A172 (cell line): Measurements from ENCODE around the gene DCK. TPM values are rescaled to one million over a fixed set of nuclear protein-coding genes. Genes with fewer than 3 reads are reported as not detected.

Experiments
- DNase-seq: peaks from one replicate; pipeline ENCODE4 v3.0.0-alpha.2; 2015; ENCODE audit warnings: low spot score
- total RNA-seq: library from RNA; depleted of rRNA; stranded (reverse); fragments of >200 nt; shearing (Covaris generic); gene quantifications from 2 replicates; pipeline ENCODE4 v1.2.3, GENCODE V29; 2014; rRNA removed

Gene DCK
- total RNA-seq, 1 experiment from 2014 or later, result 40.7 TPM

DNA sequence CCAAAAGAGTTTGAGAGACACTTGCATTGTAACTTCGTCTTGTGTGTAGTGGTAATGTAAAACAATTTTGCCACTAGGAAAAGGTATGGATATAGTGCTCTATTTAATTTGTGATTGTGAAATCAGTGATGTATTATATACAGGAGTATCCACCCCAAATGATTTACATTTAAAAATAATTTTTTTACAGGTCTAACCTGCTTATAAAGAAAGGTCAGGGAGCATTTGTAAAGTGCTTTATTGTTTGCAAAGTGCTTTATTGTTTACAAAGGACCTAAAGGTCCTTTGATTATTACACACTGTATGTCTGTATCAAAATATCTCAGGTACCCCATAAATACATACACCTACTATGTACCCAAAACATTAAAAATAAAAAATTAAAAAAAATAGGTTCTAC, 70.3 kb downstream of the DCK start:
- DNase-seq, result no peak

DNA sequence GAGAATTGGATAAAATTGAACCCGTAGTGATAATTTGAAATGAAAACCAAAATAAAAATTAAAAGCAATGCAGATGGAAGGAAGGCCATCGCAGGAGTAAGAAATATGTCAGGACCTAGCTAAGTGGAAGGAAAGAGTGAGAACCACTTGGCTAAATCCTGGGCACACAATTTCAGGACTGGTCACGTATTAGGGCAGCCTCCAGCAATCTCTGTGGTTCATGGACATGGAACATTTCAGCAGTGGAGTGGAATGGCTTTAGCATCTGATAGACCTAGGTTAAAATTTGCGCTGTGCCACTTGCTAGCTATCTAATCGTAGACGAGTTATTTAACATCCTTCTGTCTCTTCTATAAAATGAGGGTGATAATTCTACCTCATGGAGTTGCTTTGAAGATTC, 71.1 kb downstream of the DCK start:
- no peak for DNase-seq

DNA sequence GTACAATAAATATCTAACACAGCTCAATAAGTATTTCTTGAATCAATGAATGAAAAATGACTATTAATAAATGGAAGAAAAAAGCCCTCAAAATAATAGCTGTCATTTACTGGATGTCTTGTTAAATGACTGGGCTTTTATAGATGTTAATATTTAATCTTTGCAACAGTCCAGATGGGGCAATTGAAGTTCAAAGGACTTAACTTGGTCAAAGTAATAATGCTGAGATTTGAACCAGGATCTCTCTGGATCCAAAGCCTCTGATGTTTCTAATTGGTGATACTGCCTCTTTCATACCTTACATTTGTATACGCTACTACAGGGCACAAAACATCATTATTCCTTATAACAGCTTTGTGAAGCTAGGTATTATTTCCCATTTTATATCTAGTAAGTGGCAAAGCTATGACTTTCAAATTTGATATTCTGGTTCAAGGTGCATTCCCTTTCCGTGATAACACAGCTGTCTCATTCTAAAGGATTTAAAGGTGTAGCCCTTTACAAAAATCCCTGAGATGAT, 72.6 kb downstream of the DCK start:
- no peak for DNase-seq

DNA sequence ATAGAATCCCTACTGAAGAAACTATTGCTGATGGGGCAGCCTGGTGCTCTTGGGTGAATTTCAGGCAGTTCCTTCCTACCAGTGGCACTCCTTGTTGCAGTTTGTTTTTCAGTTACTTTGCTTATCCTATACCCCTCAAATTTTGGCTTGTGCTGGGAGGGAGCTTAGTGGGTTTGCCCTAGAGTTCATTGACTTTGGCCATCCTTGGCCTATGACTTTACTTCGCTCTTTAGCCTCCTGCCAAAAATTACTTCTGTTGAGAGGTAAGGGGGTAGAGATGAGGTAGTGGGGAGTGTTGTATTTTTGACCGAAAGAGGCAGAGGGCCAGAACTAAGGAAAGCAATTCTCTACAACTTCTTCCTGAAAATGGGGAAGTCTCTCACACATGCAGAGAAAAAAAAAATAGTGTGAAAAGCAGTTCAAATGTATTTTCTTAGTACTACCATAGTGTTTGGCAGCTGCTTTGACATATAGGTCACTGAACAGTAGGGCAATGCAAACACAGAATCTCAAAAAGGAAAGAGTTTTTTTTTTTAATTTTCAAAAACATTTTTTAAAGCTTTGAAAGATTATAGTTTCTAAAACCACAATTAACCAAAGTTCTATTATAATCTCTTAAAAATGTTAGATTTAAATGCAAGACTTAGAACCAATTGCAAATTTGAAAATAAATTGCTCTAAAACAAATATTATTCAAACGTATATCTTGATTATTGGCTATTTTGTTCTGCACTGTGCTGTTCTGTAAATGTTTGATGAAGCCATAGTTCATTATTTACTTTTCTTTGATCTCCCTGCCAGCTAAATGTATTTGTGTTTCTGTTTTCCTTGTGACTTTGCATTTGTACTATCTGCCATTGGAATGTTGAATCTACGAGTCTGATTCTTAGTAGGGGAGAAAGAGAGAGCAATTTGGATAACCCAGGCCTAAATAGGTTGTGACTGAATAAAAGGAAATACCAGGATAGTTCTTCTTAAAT, 73.6 kb downstream of the DCK start:
- DNase-seq, result no peak

DNA sequence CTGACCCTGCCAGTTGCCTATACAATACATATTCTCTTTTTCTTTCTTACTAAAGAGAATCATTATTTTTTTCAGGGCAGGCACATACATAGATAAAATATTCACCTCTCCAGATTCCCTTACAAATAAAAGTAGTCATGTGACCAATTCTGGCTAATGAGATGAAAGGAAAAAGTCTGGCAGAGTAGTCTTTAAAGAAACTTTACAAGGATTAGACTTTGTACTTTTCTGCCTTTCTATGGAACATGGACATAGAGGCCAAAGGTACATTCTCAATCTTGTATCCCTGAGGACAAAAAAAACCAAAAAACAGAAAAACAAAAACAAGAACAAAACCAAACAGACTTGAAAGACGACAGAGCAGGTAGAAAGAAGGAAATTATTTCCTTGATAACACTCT, 75.6 kb downstream of the DCK start:
- no peak for DNase-seq

DNA sequence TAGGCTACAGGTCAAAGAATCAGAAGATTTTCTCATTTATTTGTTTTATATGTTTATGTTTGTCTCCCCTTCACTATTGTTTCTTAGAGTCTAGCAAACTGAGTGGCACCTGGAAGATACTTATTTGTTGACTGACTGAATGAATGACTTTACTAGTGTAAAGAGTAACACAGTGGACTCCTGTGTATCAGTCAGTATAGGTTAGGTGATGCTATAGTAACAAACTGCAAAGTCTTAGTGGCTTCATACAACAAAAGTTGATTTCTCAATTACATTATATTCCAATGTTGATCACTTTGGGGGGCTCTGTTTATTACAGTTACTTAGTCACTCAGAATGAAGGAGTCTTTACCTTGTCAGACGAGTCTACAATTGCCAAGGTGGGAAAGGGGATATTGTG, 76.6 kb downstream of the DCK start:
- no peak for DNase-seq

DNA sequence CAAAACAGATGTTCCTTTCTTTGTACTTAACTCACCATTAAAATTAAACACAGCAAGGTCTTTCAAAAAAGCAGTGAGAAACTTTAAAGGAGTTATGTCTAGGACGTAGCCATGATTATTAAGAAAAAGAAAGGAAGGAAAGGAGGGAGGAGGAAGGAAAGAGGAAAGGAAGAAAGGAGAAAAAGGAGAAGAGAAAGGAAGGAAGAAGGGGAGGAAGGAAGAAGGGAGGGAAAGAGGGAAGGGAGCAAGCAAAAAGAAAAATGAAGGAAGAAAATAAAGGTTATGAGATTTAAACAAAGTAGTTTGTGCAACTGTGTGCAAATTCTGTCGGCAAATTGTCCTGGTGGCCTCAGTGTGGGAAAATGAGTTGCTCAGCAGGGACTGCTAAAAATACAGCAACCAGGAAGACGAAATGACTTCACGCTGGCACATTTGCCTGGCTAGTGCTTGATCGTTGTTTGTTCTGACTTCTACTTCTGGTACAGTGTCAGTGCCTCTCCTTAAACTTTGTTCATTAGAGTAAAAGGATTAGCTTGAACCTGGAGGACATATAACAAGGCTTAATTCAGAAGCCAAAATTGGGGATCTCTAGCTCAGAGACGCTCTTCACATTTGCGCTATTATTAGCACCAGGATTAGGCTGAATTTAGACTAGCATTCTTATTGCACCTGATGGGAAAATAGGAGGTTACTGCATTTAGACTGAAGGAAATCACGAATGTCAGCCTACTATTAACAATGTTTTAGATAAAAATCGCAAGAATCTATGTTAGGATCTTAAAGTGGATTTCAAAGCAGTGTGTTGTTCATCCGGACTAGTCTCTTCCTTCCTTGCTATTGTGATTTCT, 81.2 kb downstream of the DCK start:
- DNase-seq, result no peak

Other genes starting within 250 kb of the DCK start
- 75.8 and 83.9 TPM in 2 replicates for gene GRSF1, start 153.8 kb upstream of the DCK start, total RNA-seq
- 4.6 and 7.0 TPM in 2 replicates for gene MOB1B, start 91.3 kb upstream of the DCK start, total RNA-seq